GM18498 (cell line): Measurements from ENCODE around the gene PTGR1.
"Not testable (repeated sequence)": the region's sequence is repeated elsewhere in the genome, so short reads cannot be mapped to it uniquely, and the experiment has no call there.

Experiments used
- ATAC-seq: cut with Tn5 transposase; IDR thresholded peaks from one replicate; pipeline ENCODE4 v1.9.1; 2021; ENCODE audit warnings: mild to moderate bottlenecking, moderate library complexity; ENCODE audit not compliant: unreplicated experiment

The PTGR1 gene

DNA sequence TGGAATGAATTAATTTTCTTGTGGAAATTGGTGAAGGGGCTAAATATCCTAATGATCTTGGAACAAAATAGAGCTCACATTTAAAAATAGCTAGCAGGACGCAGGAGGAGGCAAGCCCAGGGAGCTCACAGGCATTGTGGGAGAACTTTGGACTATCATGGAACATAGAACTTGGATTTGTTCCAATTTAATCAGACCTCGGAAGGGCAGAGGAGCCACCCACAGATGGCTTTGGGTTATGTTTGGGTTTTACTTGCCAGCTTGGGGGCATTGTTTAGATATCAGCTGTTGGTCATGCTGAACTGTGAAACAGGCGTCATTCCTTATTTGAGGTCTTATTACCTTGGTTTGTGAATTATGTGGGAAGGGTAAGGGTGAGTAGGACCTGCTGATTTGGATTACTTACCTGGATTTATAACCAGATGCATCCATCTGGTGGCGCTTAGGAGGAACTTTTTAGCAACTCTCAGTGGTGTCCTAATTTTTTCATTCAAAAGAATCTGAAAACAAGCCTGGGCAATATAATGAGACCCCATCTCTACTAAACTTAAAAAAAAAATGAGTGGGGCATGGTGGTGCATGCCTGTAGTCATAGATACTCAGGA lies 14.1 kb upstream of the PTGR1 start:
- no peak for ATAC-seq

GRCh38 chr9:111610845-111611244 lies 11.4 kb upstream of the PTGR1 start:
- ATAC-seq: no peak

GRCh38 chr9:111610149-111610548 lies 10.7 kb upstream of the PTGR1 start:
- ATAC-seq: no peak

DNA sequence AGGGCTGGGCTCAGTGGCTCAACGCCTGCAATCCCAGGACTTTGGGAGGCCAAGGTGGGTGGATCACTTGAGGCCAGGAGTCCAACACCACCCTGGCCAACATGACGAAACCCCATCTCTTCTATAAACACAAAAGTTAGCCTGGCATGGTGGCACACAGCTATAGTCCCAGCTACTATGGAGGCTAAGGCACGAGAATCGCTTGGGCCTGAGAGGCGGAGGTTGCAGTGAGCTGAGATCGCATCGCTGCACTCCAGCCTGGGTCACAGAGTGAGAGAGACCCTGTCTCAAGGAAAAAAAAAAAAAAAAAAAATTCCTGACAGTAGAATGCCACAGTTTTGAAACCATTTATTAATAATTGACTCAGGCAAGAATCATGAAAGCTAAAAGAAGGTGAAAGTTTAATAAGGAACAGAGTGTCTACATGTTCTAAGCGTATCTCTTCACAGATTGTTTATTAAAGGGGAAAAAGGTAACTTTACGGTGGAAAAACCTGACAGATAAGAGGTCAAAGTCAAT lies 5.7 kb upstream of the PTGR1 start:
- ATAC-seq: no peak

GRCh38 chr9:111604054-111604615 lies 4.7 kb upstream of the PTGR1 start:
- no peak for ATAC-seq

DNA sequence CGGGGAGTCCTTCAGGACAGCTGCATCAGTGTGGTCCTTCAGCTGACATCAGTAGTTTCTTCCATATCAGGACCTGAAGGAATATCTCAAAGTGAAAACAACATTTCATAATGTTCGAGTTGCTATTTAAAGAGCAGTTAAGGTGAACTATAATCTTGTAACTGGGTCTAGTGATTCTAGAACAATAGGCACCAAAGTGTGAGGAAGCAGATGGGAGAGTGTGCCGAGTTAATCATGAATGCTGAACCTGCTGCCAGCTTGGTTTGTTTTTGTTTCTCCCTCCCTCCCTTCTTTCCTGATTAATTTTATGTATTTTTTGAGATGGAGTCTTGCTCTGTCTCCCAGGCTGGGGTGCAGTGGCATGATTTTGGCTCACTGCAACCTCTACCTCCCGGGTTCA lies 3.6 kb upstream of the PTGR1 start:
- ATAC-seq: no peak

- ATAC-seq: no peak
Observed at GRCh38 chr9:111601237-111602018, 2.0 kb upstream of the PTGR1 start.

DNA sequence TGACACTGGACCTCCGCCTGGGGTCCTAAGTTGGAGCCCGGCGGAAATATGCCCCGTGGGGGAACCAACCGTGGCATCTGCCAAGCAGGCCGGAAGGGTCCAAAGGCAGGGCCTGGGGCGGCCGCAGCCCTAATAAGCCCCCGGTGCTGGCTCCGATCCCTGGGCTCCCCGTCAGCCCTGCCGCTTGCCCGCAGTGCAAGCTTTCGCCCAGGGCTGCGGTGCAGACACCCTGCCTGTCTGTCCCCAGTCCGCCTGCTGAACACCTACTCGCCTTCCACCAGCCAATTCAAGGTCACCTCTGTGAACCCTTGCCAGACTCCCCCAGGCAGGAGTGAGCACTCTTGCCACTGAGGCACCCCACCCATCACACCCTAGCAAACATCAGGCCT lies 502 bp upstream of the PTGR1 start:
- no peak for ATAC-seq

DNA sequence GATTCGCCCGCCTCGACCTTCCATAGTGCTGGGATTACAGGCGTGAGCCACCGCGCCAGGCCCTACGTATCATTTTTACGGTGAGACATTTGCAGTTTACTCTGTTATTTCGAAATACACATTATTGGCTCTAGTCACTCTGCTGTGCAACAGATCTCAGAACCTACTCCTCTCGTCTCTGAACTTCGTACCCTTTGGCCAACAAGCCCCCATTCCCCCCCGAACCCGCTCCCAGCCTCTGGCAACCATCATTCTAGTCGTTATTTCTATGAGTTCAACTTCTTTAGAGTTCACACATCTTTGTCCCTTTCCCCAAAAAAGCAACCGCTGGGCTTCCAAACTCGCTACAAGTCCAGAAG lies 735 bp downstream of the PTGR1 start:
- peak; percentile 7 for ATAC-seq

DNA sequence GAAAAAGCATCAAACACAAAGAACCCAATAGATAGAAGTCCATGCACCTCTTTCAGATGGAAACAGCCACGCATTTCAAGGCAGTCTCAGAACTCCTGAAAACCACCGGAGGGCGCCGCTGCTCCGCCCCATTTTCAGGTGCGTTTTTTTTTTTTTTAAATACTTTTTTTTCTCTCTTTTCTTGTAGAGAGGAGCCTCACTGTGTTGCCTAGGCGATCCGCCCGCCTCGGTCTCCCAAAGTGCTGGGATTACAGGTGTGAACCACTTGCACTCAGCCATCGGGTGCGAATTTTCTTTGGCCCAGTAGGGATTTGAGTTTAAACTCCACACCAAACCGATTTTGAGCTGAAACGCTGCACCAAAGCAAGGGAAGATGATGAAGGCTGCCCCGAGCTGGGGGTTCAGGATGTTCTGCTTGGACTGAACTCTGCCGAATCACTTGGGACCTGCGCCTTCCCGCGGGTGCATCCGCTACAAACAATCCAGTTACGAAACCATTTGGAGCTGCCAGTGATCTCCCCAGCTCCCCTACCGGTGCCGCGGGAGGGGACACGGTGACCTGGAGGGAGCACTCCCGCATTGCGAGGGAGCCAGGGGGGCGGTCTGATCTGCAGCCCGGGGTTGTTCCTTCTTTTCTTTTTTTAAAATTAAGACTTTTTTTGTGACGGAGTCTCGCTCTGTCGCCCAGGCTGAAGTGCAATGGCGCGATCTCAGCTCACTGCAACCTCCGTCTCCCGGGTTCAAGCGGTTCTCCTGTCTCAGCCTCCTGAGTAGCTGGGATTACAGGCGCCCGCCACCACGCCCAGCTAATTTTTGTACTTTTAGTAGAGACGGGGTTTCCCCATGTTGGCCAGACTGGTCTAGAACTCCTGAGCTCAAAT lies 1.4 kb downstream of the PTGR1 start:
- peak; percentile 61 for ATAC-seq

GRCh38 chr9:111588846-111589245 lies 10.6 kb downstream of the PTGR1 start:
- ATAC-seq: no peak

DNA sequence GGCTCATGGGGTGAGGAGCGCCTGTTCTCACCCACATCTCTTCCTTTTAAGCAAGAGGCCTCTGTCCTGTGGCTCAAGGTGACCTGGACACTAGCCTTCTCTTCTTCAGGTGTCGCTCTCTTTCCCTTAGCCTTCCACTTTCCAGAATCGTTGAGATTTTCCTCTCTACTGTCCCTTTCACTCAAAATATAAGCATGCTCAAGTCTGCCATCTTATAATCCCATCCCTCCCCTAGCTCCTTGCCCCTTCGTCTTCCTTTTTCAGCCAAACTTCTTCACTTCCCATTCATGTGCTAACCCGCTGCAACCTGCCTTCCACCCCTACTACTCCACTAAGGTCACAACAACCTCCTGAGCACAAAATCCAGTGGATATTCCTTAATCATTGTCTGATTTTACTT lies 13.1 kb downstream of the PTGR1 start:
- ATAC-seq: no peak

DNA sequence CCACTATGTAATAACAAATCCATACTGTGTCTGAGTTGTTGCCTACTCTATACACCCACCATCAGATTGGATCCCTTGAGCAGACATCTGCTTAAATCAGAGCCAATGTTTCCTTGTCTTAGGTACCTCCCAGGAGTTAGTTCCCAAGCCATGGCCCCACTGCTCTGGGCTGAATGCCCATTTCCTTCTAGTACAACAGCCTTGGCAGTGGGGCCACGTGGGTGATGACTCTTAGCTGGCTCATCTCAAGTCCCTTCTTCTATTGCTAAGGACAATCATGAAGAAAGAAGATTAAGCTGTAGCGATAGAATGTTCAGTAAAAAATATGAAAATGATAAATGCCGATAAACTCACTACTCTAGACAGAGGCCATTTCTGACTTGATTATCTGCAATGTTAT lies 16.6 kb downstream of the PTGR1 start:
- ATAC-seq: no peak

DNA sequence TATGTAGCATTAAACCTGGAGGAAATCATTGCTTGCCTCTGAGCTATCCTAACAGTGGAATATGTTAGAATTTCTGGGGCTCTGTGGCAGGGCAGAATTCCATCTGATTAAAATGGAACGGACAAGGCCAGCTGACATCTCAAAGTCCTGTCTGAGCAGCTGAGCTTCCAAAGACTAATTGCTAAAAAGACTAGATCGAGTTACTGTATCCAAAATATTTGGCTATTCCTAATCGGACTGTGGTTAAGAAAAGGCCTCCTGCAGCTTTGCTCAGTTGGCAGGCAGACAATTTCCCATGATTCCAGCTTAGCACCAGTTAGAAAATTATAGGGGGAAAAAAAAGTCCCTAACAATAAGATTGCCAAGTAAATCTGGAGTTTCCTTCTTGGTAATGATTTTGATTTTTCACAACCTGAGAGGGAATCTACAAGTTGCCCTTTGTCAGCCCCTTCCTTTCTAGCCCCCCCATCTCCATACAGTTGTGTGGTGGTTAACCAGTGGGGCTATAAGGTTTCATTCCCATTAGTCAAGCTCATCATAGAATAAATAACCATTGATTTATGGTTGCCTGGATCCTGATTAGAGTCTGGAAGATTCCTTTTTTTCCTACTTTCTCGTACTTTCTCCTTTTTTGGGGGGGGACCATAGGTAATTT lies 26.4 kb downstream of the PTGR1 start:
- no peak for ATAC-seq

DNA sequence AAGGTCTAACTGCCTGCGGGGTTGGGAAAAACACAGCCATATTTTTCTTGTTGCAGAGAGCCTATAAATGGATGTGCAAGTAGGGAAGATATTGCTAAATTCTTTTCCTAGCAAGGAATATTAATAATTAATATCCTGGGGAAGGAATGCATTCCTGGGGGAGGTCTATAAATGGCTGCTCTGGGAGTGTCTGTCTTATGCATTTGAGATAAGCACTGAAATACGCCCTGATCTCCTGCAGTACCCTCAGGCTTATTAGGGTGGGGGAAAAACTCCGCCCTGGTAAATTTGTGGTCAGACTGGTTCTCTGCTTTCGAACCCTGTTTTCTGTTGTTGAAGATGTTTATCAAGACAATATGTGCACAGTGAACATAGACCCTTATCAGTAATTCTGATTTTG lies 31.3 kb downstream of the PTGR1 start:
- ATAC-seq: not testable (repeated sequence)

GRCh38 chr9:111566234-111566633 lies 33.2 kb downstream of the PTGR1 start:
- ATAC-seq: no peak

DNA sequence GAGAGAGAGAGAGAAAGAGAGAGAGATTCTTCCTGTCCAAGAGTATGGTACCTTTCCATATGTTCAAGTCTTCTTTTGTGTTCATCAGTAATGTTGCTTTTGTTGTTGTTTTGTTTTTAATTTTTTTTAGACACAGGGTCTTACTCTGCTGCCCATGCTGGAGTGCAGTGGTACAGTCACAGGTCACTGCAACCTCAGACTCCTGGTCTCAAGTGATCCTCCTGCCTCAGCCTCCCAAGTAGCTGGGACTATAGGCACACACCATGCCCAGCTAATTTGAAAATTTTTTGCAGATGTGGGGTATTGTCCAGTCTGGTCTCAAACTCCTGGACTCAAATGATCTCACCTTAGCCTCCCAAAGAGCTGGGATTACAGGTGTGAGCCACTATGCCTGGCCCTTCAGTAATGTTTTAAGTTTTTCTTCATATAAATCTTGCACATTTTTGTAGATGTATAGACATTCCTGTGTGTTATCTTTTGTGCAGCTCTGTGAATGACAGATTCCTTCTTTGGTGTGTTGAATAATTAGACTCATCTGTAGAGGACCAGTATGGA lies 38.2 kb downstream of the PTGR1 start:
- ATAC-seq: no peak

GRCh38 chr9:111559000-111559610 lies 40.3 kb downstream of the PTGR1 start:
- no peak for ATAC-seq

DNA sequence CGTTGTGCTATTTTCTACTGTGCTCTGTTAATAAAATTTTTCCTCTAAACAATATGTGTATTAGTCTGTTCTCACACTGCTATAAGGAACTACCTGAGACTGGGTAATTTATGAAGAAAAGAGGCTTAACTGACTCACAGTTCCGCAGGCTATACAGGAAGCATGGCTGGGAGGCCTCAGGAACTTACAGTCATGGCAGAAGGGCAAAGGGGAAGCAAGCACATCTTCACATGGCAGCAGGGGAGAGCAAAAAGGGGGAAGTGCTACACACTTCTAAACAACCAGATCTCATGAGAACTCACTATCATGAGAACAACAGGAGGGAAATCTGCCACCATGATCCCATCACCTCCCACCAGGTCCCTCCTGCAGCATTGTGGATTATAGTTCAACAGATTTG lies 44.0 kb downstream of the PTGR1 start:
- ATAC-seq: not testable (repeated sequence)

DNA sequence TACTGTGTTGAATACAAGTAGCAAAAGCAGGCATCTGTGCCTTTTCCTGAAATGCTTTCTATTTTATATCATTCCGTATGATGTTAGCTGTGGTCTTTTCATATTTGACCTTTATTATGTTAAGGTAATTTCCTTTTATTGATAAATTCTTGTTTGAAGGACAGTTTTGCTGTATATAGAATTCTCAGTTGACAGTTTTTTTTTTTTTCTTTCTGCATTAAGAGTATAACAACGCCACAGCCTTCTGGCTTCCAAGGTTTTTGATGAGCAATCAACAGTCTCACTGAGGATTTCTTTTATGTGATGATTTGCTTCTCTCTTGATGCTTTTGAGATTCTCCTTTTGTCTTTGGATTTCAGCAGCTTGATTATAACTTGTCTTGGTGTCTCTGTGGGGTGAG lies 50.8 kb downstream of the PTGR1 start:
- ATAC-seq: no peak
